ENCODE measurements around the gene LILRA1.
"Not testable (repeated sequence)": the region's sequence is repeated elsewhere in the genome, so short reads cannot be mapped to it uniquely, and the experiment has no call there.

LILRA1 gene

GRCh38 chr19:54593445-54593844 lies at the start of gene LILRA1:
Gene LILRA1, plus strand, starts transcription at chr19:54593632. Its CDS starts 613 bp downstream, at chr19:54594245.
- FAIRE-seq: not testable (repeated sequence)

DNA sequence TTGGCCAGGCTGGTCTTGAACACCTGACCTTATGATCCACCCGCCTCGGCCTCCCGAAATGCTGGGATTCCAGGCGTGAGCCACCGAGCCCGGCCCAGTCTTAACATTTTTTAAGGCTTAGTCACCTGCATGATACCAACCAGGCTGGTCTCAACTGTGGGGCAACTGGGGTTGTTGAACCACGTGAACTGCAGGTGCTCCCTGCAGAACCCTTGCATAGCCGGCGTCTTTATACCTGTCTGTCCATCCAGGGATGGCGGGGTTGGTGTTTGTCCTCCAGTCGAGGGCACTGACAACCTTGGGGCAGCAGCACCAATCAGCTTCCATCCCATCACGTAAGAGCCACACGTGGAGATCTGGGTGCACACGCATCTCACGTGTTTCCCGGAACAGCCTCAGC lies 44.6 kb upstream of the LILRA1 start:
- FAIRE-seq: no peak

GRCh38 chr19:54549224-54549623 lies 44.2 kb upstream of the LILRA1 start:
- FAIRE-seq: no peak

- no peak for FAIRE-seq
Observed at GRCh38 chr19:54551293-54551692, 42.1 kb upstream of the LILRA1 start.

DNA sequence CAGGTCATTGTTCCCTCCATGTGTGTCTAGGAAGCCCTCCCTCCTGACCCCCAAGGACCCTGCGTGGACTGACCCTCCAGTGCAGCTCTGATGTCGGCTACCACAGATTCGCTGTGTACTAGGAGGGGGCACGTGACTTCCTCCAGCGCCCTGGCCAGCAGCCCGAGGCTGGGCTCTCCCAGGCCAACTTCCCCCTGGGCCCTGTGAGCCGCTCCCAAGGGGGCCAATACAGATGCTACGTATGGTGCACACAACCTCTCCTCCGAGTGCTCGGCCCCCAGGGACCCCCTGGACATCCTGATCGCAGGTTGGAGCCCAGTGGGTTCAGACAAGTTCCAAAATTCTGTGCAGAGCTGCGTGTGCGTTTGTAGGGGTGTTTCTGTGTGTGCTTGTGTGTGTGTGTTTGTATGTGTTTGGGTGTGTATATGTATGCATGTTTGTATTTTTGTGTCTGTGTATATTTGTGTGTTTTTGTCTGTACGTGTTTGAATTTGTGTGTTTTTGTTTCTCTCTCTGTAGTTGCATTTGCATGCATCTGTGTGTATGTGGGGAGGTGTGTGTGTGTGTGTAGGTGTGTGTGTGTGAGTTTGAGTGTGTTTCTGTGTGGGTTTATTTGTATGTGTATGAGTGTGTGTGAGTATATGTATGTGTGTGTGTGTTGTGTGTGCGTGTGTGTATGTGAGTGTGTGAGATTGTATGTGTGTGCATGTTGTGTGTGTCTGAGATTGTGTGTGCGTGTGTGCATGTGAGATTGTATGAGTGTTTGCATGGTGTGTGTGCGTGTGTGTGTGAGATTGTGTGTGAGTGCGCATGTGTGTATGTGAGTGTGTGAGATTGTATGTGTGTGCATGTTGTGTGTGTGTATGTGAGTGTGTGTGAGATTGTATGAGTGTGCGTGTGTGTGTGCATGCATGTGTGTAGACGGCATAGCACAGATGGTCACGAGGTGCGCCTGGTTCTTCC lies 41.2 kb upstream of the LILRA1 start:
- FAIRE-seq: no peak

- no peak for FAIRE-seq
Observed at GRCh38 chr19:54552913-54553310, 40.5 kb upstream of the LILRA1 start.

DNA sequence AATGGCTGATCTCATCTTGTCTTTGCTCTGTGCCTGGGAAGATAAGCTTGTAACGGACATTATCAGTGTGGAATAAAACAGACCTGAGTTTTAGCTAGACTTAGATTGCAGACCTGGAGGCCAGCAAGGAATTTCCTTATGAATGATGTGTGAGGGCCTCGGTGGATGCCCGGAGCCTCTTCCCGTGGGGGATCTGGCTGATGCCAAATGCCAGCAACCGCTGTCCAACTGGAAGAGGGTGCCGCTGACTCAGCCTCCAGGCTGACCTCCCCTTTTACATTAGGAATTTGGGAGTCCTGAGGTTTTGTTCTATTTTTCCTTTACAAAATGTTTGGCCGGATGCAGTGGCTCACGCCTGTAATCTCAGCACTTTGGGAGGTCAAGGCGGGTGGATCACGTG lies 39.4 kb upstream of the LILRA1 start:
- FAIRE-seq: no peak

GRCh38 chr19:54554896-54555295 lies 38.5 kb upstream of the LILRA1 start:
- no peak for FAIRE-seq

DNA sequence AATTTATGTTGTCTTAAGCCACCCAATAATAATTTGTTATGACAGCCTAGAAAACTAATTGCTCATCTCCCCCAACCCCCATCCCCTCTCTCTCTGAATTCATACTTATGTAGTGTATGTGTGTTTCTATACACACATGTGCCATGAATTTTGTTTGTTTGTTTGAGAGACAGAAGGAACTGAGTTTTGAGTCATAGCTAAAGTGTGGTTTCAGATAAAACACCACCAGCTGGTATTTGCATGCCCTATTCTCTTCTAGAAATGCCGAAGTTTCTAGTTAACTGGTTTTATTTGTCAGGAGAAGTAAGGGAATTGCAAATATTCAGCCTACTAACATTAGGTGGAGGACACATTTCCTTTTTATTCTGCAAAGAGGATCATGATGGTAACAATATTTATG lies 37.2 kb upstream of the LILRA1 start:
- FAIRE-seq: no peak

DNA sequence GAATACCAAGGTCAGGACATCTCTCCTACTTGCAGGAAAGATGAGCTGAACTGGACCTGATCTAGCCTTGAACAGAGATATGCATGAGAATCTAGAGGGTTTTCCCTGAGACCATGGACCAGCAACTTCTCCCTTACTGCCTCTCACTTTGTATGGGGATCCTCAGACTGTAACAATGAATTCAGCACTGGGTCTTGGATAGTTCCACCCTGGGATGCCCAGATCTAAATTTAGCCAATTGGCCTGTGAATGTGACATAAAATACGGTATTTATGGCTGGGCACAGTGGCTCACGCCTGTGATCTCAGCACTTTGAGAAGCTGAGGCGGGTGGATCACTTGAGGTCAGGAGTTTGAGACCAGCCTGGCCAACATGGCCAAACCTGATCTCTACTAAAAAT lies 35.1 kb upstream of the LILRA1 start:
- no peak for FAIRE-seq

DNA sequence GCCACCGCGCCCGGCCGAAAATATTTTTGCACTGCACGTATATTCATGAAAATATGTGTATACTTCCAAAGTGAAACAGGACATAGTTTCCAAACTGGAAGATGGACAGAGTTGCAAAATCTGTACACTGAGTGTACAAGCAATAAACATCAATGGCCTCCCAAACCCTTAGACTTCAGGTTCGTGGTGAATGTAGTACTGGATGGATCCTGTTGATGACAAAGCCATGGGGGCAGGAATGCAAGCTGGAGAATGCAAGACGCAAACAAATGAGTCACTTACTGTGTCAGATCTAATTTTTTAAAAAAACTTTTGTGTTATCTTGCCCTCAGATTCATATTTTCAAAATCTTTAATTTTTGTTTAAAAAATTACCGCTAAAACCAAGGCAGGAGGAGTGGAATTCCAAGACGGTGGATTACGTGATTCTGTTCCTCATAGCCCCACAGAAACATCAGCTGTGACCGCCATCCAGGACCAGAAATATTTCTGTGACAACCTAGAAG lies 32.5 kb upstream of the LILRA1 start:
- no peak for FAIRE-seq

GRCh38 chr19:54561840-54562239 lies 31.6 kb upstream of the LILRA1 start:
- FAIRE-seq: no peak

GRCh38 chr19:54563206-54563605 lies 30.2 kb upstream of the LILRA1 start:
- FAIRE-seq: not testable (repeated sequence)

DNA sequence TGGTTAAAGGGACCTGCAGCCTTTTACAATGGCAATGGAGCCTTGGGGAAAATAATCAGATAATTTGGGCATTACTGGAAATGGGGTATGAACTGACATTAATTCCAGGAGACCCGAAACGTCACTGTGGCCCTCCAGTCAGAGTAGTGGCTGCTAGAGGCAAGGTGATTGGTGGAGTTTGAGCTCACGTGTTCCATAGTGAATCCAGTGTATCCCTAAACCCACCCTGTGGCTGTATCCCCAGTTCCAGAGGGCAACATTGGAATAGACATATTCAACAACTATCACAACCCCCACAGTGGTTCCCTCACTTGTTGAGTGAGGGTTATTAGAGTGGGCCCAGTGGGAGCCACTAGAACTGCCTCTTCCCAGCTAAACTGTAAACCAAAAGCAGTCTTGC lies 23.1 kb upstream of the LILRA1 start:
- FAIRE-seq: no peak

- not testable (repeated sequence) for FAIRE-seq
Observed at GRCh38 chr19:54571715-54572615, 21.5 kb upstream of the LILRA1 start.

DNA sequence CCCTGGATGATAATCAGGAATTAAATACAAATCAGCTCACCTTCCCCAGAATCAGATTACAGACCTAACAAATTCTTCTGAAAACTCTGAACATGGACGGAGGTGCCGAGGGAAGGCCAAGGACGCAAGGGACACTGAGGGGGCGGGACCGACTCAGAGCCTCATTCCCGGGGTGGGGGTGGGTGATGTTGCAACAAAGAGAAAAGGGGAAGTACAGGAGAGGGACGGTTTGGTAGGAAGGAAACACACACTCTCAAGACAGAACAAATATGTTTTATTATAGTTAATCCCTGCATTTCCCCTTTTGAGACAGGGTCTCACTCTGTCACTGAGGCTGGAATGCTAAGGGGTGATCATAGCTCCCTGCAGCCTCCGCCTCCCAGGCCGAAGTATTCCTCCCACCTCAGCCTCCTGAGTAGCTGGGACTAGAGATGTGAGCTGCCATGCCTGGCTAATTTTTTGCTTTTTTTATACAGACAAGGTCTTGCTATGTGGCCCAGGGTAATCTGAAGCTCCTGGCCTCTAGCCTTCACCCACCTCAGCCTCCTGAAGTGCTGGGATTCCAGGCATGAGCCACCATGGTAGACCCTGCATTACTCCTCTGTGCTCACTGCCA lies 20.6 kb upstream of the LILRA1 start:
- no peak for FAIRE-seq

DNA sequence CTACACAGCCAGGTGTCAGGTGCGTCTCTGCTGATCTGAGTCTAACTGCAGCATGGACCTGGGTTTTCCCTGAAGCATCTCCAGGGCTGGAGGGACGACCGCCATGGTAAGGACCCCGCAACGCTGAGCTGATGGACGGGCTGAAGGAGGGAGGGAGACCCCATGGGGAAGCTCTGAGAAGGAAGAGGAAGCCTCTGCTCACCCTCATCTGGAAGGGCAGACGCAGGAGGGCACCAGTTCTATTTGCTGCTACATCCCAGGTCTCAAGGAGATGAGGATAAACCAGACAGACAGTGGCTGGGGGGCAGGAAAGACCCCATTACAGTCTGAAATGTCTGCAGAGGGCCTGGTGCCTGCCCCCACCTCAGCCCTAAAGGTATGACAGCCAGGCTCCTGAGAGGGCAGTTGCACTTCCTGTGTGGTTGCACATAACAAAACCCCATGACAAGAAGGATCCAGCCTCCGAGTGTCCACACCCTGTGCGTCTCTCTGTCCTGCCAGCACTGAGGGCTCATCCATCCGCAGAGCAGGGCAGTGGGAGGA lies 20.0 kb upstream of the LILRA1 start, which contains the start of gene LILRA2:
LILRA2 (plus strand) TSS at position 461 of the 543 bp plus-strand sequence. CDS start 89 bp downstream, outside the sequence.
- FAIRE-seq: no peak

- no peak for FAIRE-seq
Observed at GRCh38 chr19:54574051-54574450, 19.4 kb upstream of the LILRA1 start.

DNA sequence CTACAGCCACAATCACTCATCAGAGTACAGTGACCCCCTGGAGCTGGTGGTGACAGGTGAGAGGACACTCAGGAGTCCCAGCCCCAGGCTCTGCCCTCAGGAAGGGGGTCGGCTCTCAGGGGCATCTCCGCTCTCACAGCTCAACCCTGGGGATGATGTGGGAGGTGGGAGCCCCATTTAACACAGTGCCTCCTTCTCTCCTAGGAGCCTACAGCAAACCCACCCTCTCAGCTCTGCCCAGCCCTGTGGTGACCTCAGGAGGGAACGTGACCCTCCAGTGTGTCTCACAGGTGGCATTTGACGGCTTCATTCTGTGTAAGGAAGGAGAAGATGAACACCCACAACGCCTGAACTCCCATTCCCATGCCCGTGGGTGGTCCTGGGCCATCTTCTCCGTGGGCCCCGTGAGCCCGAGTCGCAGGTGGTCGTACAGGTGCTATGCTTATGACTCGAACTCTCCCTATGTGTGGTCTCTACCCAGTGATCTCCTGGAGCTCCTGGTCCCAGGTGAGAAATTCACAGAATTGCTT lies 18.8 kb upstream of the LILRA1 start:
- no peak for FAIRE-seq

- not testable (repeated sequence) for FAIRE-seq
Observed at GRCh38 chr19:54575205-54575604, 18.2 kb upstream of the LILRA1 start.

GRCh38 chr19:54576411-54576976 lies 16.9 kb upstream of the LILRA1 start:
- no peak for FAIRE-seq

- FAIRE-seq: no peak
Observed at GRCh38 chr19:54577334-54577733, 16.1 kb upstream of the LILRA1 start.
